K562 (cell line): ENCODE data around the gene NKAPL. TPM values are rescaled to one million over a fixed set of nuclear protein-coding genes. Genes with fewer than 3 reads are reported as not detected.

ENCODE experiments used
- ATF7 ChIP-seq: fragments of 450-650 bp; IDR thresholded peaks from 2 replicates; pipeline ENCODE4 v1.7.1; 2014; ENCODE audit warnings: mild to moderate bottlenecking, moderate library complexity
- ESRRB ChIP-seq: fragments of 250-450 bp; sonication (Bioruptor Pico); IDR thresholded peaks from 2 replicates; pipeline ENCODE4 v1.5.0; 2020; ENCODE audit warnings: mild to moderate bottlenecking, moderate library complexity, borderline replicate concordance
- FOXK1 ChIP-seq: sonication (generic); formaldehyde crosslinking; IDR thresholded peaks from 2 replicates; pipeline ENCODE4 v1.8.0; 2022; ENCODE audit warnings: missing genetic modification reagents, mild to moderate bottlenecking, borderline replicate concordance
- GTF2E2 ChIP-seq: fragments of 200-800 bp; sonication (Bioruptor generic); IDR thresholded peaks from 2 replicates; pipeline ENCODE4 v1.6.1; 2016; ENCODE audit warnings: missing genetic modification characterization, missing compliant biosample characterization
- HMG20A ChIP-seq: fragments of 450-650 bp; formaldehyde crosslinking; conservative IDR thresholded peaks from 2 replicates; pipeline ENCODE4 v1.4.0; 2020; ENCODE audit warnings: mild to moderate bottlenecking, mixed read lengths
- ILF3 ChIP-seq: fragments of 450-650 bp; IDR thresholded peaks from 2 replicates; pipeline ENCODE4 v1.6.1; 2018; ENCODE audit warnings: antibody characterized with exemption, mild to moderate bottlenecking, moderate library complexity, borderline replicate concordance
- MBD2 ChIP-seq: sonication (generic); IDR thresholded peaks from 2 replicates; pipeline ENCODE4 v1.6.1; 2016; ENCODE audit warnings: low read depth, borderline replicate concordance
- MED1 ChIP-seq: sonication (generic); formaldehyde crosslinking; IDR thresholded peaks from 2 replicates; pipeline ENCODE4 v1.8.1; 2023; ENCODE audit warnings: missing genetic modification reagents, borderline replicate concordance
- MLLT1 ChIP-seq, 2 experiments: fragments of 450-650 bp; IDR thresholded peaks; 2 replicates each; pipeline ENCODE4 v1.6.1; 2016
- MYNN ChIP-seq, 2 experiments: sonication (generic); formaldehyde crosslinking in 1 of 2; IDR thresholded peaks; 2 replicates each; pipeline versions ENCODE4 v1.5.0 to v1.6.1; 2016 to 2020; ENCODE audit warnings: antibody characterized with exemption in 1 of 2, missing genetic modification reagents in 1 of 2
- RBM25 ChIP-seq: fragments of 200-400 bp; formaldehyde crosslinking; IDR thresholded peaks from 2 replicates; pipeline ENCODE4 v1.6.1; 2018; ENCODE audit warnings: low read length, low read depth, moderate library complexity; ENCODE audit not compliant: severe bottlenecking
- STAG1 ChIP-seq: sonication (generic); formaldehyde crosslinking; IDR thresholded peaks from 2 replicates; pipeline ENCODE4 v1.5.0; 2020; ENCODE audit warnings: missing genetic modification reagents, borderline replicate concordance
- USF1 ChIP-seq: sonication (generic); formaldehyde crosslinking; IDR thresholded peaks from 2 replicates; pipeline ENCODE4 v1.9.0; 2022; ENCODE audit warnings: mild to moderate bottlenecking, missing genetic modification reagents
- YBX1 ChIP-seq: fragments of 450-650 bp; IDR thresholded peaks from 2 replicates; pipeline ENCODE4 v1.7.1; 2016; ENCODE audit warnings: mild to moderate bottlenecking
- ZNF589 ChIP-seq: fragments of 200-800 bp; sonication (Bioruptor generic); IDR thresholded peaks from 2 replicates; pipeline ENCODE4 v1.6.1; 2016; ENCODE audit warnings: low read depth, missing genetic modification characterization, missing compliant biosample characterization
- polyA plus RNA-seq, 8 experiments: library from polyadenylated mRNA; depleted of rRNA in 4 of 8; stranded (reverse) in 5 of 8; unstranded in 3 of 8; fragments of >200 nt; fragmentation: Nextera tagmentation in 2 of 8; fragmentation: Illumina TruSeq in 1 of 8; extraction: Ambion mirVana in 2 of 8; extraction: Trizol in 1 of 8; gene quantifications; 2 replicates each; pipeline versions ENCODE4 v1.2.1 to v1.2.3, GENCODE V29; 2011 to 2014; ENCODE audit warnings: inconsistent platforms in 1 of 8, missing spikeins in 1 of 8
- total RNA-seq, 7 experiments: library from RNA; depleted of rRNA in 6 of 7; stranded (reverse); fragments of >200 nt in 6 of 7; fragmentation: Illumina TruSeq in 2 of 7; extraction: Trizol in 2 of 7; gene quantifications; 2 replicates each; pipeline versions ENCODE4 v1.2.1 to v1.2.3, GENCODE V29; 2011 to 2021; ENCODE audit warnings: low replicate concordance in 1 of 7
- TF ChIP-seq, protein P1 (sequence below), 2 experiments: fragments of 450-650 bp; conservative IDR thresholded peaks; 2 replicates each; pipeline ENCODE4 v1.6.1; 2017; ENCODE audit warnings: mild to moderate bottlenecking in 2 of 2, moderate library complexity in 2 of 2
- TF ChIP-seq, protein P2 (sequence below): fragments of 200-800 bp; sonication (Bioruptor generic); IDR thresholded peaks from 2 replicates; pipeline ENCODE4 v1.6.1; 2016; ENCODE audit warnings: missing genetic modification characterization, missing compliant biosample characterization

NKAPL gene
- total and polyA plus RNA-seq, 9 of the 15 experiments (the other 6 are each of a cell fraction or from before 2014, with no cell fraction given) = not detected

GRCh38 chr6:28266962-28267694 is 8.0 kb downstream of the NKAPL start, which contains the start of gene ZSCAN26 (continued):
- TF ChIP-seq, protein P1, sequence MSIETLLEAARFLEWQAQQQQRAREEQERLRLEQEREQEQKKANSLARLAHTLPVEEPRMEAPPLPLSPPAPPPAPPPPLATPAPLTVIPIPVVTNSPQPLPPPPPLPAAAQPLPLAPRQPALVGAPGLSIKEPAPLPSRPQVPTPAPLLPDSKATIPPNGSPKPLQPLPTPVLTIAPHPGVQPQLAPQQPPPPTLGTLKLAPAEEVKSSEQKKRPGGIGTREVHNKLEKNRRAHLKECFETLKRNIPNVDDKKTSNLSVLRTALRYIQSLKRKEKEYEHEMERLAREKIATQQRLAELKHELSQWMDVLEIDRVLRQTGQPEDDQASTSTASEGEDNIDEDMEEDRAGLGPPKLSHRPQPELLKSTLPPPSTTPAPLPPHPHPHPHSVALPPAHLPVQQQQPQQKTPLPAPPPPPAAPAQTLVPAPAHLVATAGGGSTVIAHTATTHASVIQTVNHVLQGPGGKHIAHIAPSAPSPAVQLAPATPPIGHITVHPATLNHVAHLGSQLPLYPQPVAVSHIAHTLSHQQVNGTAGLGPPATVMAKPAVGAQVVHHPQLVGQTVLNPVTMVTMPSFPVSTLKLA (conservative IDR thresholded peaks at IDR 0.05) = peak; percentile 43 to 84; a peak in 3 of 4 replicates
- TF ChIP-seq FOXK1 = no peak
- no peak for TF ChIP-seq ESRRB (CRISPR knock-in tag)
- TF ChIP-seq STAG1 (CRISPR knock-in tag) = no peak
- TF ChIP-seq, protein P2, sequence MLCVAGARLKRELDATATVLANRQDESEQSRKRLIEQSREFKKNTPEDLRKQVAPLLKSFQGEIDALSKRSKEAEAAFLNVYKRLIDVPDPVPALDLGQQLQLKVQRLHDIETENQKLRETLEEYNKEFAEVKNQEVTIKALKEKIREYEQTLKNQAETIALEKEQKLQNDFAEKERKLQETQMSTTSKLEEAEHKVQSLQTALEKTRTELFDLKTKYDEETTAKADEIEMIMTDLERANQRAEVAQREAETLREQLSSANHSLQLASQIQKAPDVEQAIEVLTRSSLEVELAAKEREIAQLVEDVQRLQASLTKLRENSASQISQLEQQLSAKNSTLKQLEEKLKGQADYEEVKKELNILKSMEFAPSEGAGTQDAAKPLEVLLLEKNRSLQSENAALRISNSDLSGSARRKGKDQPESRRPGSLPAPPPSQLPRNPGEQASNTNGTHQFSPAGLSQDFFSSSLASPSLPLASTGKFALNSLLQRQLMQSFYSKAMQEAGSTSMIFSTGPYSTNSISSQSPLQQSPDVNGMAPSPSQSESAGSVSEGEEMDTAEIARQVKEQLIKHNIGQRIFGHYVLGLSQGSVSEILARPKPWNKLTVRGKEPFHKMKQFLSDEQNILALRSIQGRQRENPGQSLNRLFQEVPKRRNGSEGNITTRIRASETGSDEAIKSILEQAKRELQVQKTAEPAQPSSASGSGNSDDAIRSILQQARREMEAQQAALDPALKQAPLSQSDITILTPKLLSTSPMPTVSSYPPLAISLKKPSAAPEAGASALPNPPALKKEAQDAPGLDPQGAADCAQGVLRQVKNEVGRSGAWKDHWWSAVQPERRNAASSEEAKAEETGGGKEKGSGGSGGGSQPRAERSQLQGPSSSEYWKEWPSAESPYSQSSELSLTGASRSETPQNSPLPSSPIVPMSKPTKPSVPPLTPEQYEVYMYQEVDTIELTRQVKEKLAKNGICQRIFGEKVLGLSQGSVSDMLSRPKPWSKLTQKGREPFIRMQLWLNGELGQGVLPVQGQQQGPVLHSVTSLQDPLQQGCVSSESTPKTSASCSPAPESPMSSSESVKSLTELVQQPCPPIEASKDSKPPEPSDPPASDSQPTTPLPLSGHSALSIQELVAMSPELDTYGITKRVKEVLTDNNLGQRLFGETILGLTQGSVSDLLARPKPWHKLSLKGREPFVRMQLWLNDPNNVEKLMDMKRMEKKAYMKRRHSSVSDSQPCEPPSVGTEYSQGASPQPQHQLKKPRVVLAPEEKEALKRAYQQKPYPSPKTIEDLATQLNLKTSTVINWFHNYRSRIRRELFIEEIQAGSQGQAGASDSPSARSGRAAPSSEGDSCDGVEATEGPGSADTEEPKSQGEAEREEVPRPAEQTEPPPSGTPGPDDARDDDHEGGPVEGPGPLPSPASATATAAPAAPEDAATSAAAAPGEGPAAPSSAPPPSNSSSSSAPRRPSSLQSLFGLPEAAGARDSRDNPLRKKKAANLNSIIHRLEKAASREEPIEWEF (CRISPR knock-in tag) = no peak
- TF ChIP-seq ILF3 = no peak
- 0 out of 2 replicates have a peak, but pooled peaks have one; percentile 62 for TF ChIP-seq MBD2
- TF ChIP-seq ATF7 = peak; percentile 86
- no peak for TF ChIP-seq HMG20A (CRISPR knock-in tag)
- TF ChIP-seq RBM25 = no peak
- peak; percentile 98 for TF ChIP-seq GTF2E2 (tag)
- TF ChIP-seq MYNN (IDR thresholded peaks at IDR 0.05) = 0 out of 2 replicates have a peak, but pooled peaks have one; percentile 38
- no peak for TF ChIP-seq MYNN (CRISPR knock-in tag; IDR thresholded peaks at IDR 0.05)
- no peak for TF ChIP-seq USF1 (CRISPR knock-in tag)
- TF ChIP-seq ZNF589 (CRISPR knock-in tag) = no peak; the same call in 1 of the 2 replicates
- peak; percentile 54 to 58; a peak in 3 of 4 replicates for TF ChIP-seq MLLT1 (IDR thresholded peaks at IDR 0.05)
- no peak for TF ChIP-seq MED1 (CRISPR knock-in tag)
- no peak for TF ChIP-seq YBX1
